Neural cell (in vitro differentiated cells): Measurements from ENCODE around the gene GRHL3. TPM values are rescaled to one million over a fixed set of nuclear protein-coding genes. Genes with fewer than 3 reads are reported as not detected.

Experiments
- H2AFZ ChIP-seq: fragments of 200-600, 300-800 bp; sonication (generic), shearing (Covaris generic); 2 replicates; pipeline ENCODE4 v1.6.0; 2014; ENCODE audit warnings: low read depth, mild to moderate bottlenecking, antibody characterized with exemption, low read length, moderate library complexity
- H3F3A ChIP-seq: fragments of 200-600 bp; shearing (Covaris generic); 2 replicates; pipeline ENCODE4 v1.6.1; 2016; ENCODE audit warnings: mild to moderate bottlenecking, moderate library complexity, mixed read lengths, antibody characterized with exemption, low read length; ENCODE audit not compliant: insufficient read depth, poor library complexity, severe bottlenecking
- H3K27ac ChIP-seq: fragments of 200-600, 300-800 bp; sonication (generic), shearing (Covaris generic); 2 replicates; pipeline ENCODE4 v1.5.1; 2014; ENCODE audit warnings: mild to moderate bottlenecking, low read length, moderate library complexity
- H3K27me3 ChIP-seq: fragments of 300-800, 200-600 bp; sonication (generic), shearing (Covaris generic); 2 replicates; pipeline ENCODE4 v1.6.0; 2014; ENCODE audit warnings: mild to moderate bottlenecking, low read depth, low read length, moderate library complexity; ENCODE audit not compliant: insufficient read depth
- H3K36me3 ChIP-seq: fragments of 300-800, 200-600 bp; sonication (generic), shearing (Covaris generic); 2 replicates; pipeline ENCODE4 v1.5.1; 2014; ENCODE audit warnings: mild to moderate bottlenecking, antibody characterized with exemption, low read length, moderate library complexity; ENCODE audit not compliant: insufficient read depth
- H3K4me2 ChIP-seq: fragments of 300-800, 200-600 bp; sonication (generic), shearing (Covaris generic); 2 replicates; pipeline ENCODE4 v1.6.0; 2014; ENCODE audit warnings: mild to moderate bottlenecking, low read length
- H3K4me3 ChIP-seq: fragments of 300-800, 200-600 bp; sonication (generic), shearing (Covaris generic); 2 replicates; pipeline ENCODE4 v1.5.1; 2014; ENCODE audit warnings: mild to moderate bottlenecking, low read length, moderate library complexity
- H3K79me2 ChIP-seq: fragments of 200-600 bp; shearing (Covaris generic); replicated peaks from 2 replicates; pipeline ENCODE4 v1.6.0; 2014; ENCODE audit warnings: mild to moderate bottlenecking, low read length, moderate library complexity; ENCODE audit not compliant: insufficient read depth
- H3K9ac ChIP-seq: fragments of 300-800, 200-600 bp; sonication (generic), shearing (Covaris generic); 2 replicates; pipeline ENCODE4 v1.6.1; 2016; ENCODE audit warnings: mild to moderate bottlenecking, low read length, mixed read lengths
- H3K9me2 ChIP-seq: fragments of 200-600 bp; shearing (Covaris generic); 2 replicates; pipeline ENCODE4 v1.6.1; 2016; ENCODE audit warnings: mild to moderate bottlenecking, low read length, mixed read lengths; ENCODE audit not compliant: insufficient read depth
- H3K9me3 ChIP-seq: fragments of 200-600, 300-800 bp; sonication (generic), shearing (Covaris generic); 2 replicates; pipeline ENCODE4 v1.6.1; 2016; ENCODE audit warnings: mild to moderate bottlenecking, mixed run types, low read length, moderate library complexity, mixed read lengths
- H4K20me1 ChIP-seq: fragments of 200-600 bp; shearing (Covaris generic); 2 replicates; pipeline ENCODE4 v1.6.1; 2016; ENCODE audit warnings: mild to moderate bottlenecking, mixed run types; ENCODE audit not compliant: insufficient read depth
- CTCF ChIP-seq: fragments of 450-650 bp; IDR thresholded peaks from 2 replicates; pipeline ENCODE4 v1.5.1; 2014; ENCODE audit warnings: antibody characterized with exemption, mild to moderate bottlenecking, moderate library complexity; ENCODE audit not compliant: poor library complexity, severe bottlenecking
- EP300 ChIP-seq: fragments of 450-650 bp; conservative IDR thresholded peaks from 2 replicates; pipeline ENCODE4 v1.6.1; 2014; ENCODE audit warnings: antibody characterized with exemption, mild to moderate bottlenecking, moderate library complexity; ENCODE audit not compliant: poor library complexity, severe bottlenecking
- EZH2 ChIP-seq: fragments of 200-600, 300-800 bp; shearing (Covaris generic), sonication (generic); IDR thresholded peaks from 2 replicates; pipeline ENCODE4 v1.6.1; 2014; ENCODE audit warnings: antibody characterized with exemption, low read length, borderline replicate concordance, mild to moderate bottlenecking; ENCODE audit not compliant: insufficient read depth, poor library complexity, severe bottlenecking
- MXI1 ChIP-seq: fragments of 450-650 bp; conservative IDR thresholded peaks from 2 replicates; pipeline ENCODE4 v1.6.1; 2014; ENCODE audit warnings: antibody characterized with exemption, mild to moderate bottlenecking; ENCODE audit not compliant: poor library complexity, severe bottlenecking
- POLR2AphosphoS5 ChIP-seq: IDR thresholded peaks from 2 replicates; pipeline ENCODE4 v1.6.1; 2012
- RAD21 ChIP-seq: fragments of 450-650 bp; conservative IDR thresholded peaks from 2 replicates; pipeline ENCODE4 v1.6.1; 2014; ENCODE audit warnings: antibody characterized with exemption, mild to moderate bottlenecking, moderate library complexity
- SMC3 ChIP-seq: fragments of 450-650 bp; conservative IDR thresholded peaks from 2 replicates; pipeline ENCODE4 v1.6.1; 2014; ENCODE audit warnings: antibody characterized with exemption, mild to moderate bottlenecking, moderate library complexity; ENCODE audit not compliant: poor library complexity
- TAF1 ChIP-seq: IDR thresholded peaks from 2 replicates; pipeline ENCODE4 v1.6.1; 2012; ENCODE audit warnings: low read depth
- polyA plus RNA-seq: library from polyadenylated mRNA; depleted of rRNA; stranded (reverse); fragments of >200 nt; gene quantifications from 2 replicates; pipeline ENCODE4 v1.2.3, GENCODE V29; 2014
- TF ChIP-seq, protein P1 (sequence below): IDR thresholded peaks from 2 replicates; pipeline ENCODE4 v1.6.1; 2012; ENCODE audit warnings: borderline replicate concordance

The GRHL3 gene
- polyA plus RNA-seq, 1 donor from 2014 or later: not detected

- H2AFZ ChIP-seq: no peak overlapping the region
- no peaks in the 10 kb centered on the region for H3K9me3 ChIP-seq
- no peaks in the 10 kb centered on the region for H3F3A ChIP-seq
- H3K27me3 ChIP-seq: peaks cover 53% of the 10 kb centered on the region
- no peaks in the 10 kb centered on the region for H3K9me2 ChIP-seq
- no peaks in the 10 kb centered on the region for H4K20me1 ChIP-seq
- H3K4me2 ChIP-seq: no peak overlapping the region
- no peak overlapping the region for H3K4me3 ChIP-seq
- H3K27ac ChIP-seq: no peak overlapping the region
- H3K9ac ChIP-seq: no peak overlapping the region
- H3K79me2 ChIP-seq: no peaks in the 10 kb centered on the region
- TF ChIP-seq POLR2AphosphoS5 (no peak), EZH2 (no peak), RAD21 (no peak), SMC3 (no peak), MXI1 (no peak), CTCF (no peak), TAF1 (no peak), EP300 (no peak)
- TF ChIP-seq, protein P1, sequence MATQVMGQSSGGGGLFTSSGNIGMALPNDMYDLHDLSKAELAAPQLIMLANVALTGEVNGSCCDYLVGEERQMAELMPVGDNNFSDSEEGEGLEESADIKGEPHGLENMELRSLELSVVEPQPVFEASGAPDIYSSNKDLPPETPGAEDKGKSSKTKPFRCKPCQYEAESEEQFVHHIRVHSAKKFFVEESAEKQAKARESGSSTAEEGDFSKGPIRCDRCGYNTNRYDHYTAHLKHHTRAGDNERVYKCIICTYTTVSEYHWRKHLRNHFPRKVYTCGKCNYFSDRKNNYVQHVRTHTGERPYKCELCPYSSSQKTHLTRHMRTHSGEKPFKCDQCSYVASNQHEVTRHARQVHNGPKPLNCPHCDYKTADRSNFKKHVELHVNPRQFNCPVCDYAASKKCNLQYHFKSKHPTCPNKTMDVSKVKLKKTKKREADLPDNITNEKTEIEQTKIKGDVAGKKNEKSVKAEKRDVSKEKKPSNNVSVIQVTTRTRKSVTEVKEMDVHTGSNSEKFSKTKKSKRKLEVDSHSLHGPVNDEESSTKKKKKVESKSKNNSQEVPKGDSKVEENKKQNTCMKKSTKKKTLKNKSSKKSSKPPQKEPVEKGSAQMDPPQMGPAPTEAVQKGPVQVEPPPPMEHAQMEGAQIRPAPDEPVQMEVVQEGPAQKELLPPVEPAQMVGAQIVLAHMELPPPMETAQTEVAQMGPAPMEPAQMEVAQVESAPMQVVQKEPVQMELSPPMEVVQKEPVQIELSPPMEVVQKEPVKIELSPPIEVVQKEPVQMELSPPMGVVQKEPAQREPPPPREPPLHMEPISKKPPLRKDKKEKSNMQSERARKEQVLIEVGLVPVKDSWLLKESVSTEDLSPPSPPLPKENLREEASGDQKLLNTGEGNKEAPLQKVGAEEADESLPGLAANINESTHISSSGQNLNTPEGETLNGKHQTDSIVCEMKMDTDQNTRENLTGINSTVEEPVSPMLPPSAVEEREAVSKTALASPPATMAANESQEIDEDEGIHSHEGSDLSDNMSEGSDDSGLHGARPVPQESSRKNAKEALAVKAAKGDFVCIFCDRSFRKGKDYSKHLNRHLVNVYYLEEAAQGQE: no peak
- H3K36me3 ChIP-seq: no peaks in the 10 kb centered on the region
Observed at GRCh38 chr1:24289937-24290595, 29.1 kb upstream of the GRHL3 start.

GRCh38 chr1:24290933-24291487 is 28.1 kb upstream of the GRHL3 start:
- Histone ChIP-seq H3K4me2 (no peak overlapping the region), H3K79me2 (no peaks in the 10 kb centered on the region), H3K9me2 (no peaks in the 10 kb centered on the region), H3K9ac (no peak overlapping the region), H3K27ac (no peak overlapping the region), H3K4me3 (no peak overlapping the region), H4K20me1 (no peaks in the 10 kb centered on the region), H2AFZ (no peak overlapping the region), H3K9me3 (no peaks in the 10 kb centered on the region), H3K27me3 (peaks cover 45% of the 10 kb centered on the region), H3F3A (no peaks in the 10 kb centered on the region), H3K36me3 (no peaks in the 10 kb centered on the region)
- TF ChIP-seq, protein P1: no peak
